ENCODE data around the gene NAP1L1. TPM values are rescaled to one million over a fixed set of nuclear protein-coding genes. Genes with fewer than 3 reads are reported as not detected.

Gene NAP1L1
- total RNA-seq, 1 donor from 2014 or later: 429 TPM

DNA sequence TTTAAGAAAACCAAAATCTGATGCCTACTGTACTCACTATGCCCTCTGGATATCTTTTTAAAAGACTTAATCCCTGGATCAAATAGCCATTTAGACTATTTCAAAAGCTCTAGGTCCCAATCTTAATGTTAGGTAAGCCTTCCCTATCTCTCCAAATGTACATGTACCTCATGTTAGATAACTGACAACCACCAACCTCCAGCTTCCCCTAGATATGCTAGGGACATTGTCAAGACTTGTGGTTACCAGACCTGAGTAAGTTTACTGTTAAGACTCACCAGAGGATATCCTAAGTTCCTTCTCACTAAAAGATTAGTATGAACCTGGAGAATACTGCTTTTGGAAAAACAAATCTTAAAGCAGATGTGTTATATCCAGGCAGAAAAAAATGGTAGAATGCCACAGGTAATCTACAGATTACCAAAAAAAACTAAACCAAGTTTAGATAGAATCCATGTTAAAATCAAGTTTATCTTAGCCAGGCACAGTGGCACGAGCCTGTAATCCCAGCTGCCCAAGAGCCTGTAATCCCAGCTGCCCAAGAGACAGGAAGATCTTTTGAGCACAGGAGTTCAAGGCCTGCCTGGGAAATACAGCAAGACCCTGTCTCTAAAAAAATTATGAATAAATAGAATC lies 9.7 kb downstream of the NAP1L1 start:
- DNase-seq (no peak), ATAC-seq (no peak)
- Histone ChIP-seq H3K4me1 (peaks cover 17% of the 10 kb centered on the region), H3K4me3 (no peak overlapping the region), H3K9me3 (peaks cover 10% of the 10 kb centered on the region), H3K27me3 (ENCODE audit: low read depth) (no peaks in the 10 kb centered on the region), H3K36me3 (peaks cover 15% of the 10 kb centered on the region), H3K27ac (no peak overlapping the region)
- TF ChIP-seq CTCF (IDR thresholded peaks at IDR 0.05): no peak
- intact Hi-C loops (cut with DNase I): no loop called here

GRCh38 chr12:76073561-76073960 lies 10.9 kb downstream of the NAP1L1 start:
- DNase-seq (no peak), ATAC-seq (no peak)
- H3K4me3 ChIP-seq: no peak overlapping the region
- H3K36me3 ChIP-seq: peaks cover 16% of the 10 kb centered on the region
- no peaks in the 10 kb centered on the region for H3K27me3 ChIP-seq (ENCODE audit: low read depth)
- TF ChIP-seq CTCF (IDR thresholded peaks at IDR 0.05): no peak
- peaks cover 17% of the 10 kb centered on the region for H3K4me1 ChIP-seq
- H3K9me3 ChIP-seq: peaks cover 3% of the 10 kb centered on the region
- intact Hi-C loops (cut with DNase I): no loop called here
- no peak overlapping the region for H3K27ac ChIP-seq

GRCh38 chr12:76072568-76072967 lies 11.9 kb downstream of the NAP1L1 start:
- intact Hi-C loops (cut with DNase I): no loop called here
- Histone ChIP-seq H3K4me1 (peaks cover 17% of the 10 kb centered on the region), H3K36me3 (peaks cover 16% of the 10 kb centered on the region), H3K4me3 (no peak overlapping the region), H3K27ac (no peak overlapping the region), H3K9me3 (no peaks in the 10 kb centered on the region), H3K27me3 (ENCODE audit: low read depth) (no peaks in the 10 kb centered on the region)
- no peak for ATAC-seq
- no peak for TF ChIP-seq CTCF (IDR thresholded peaks at IDR 0.05)
- DNase-seq: no peak

GRCh38 chr12:76069339-76069738 lies 15.1 kb downstream of the NAP1L1 start:
- ATAC-seq: no peak
- DNase-seq: no peak
- peaks cover 35% of the 10 kb centered on the region for H3K36me3 ChIP-seq
- peaks cover 14% of the 10 kb centered on the region for H3K9me3 ChIP-seq
- TF ChIP-seq CTCF (IDR thresholded peaks at IDR 0.05): no peak
- intact Hi-C loops (cut with DNase I): no loop called here
- H3K27ac ChIP-seq: no peak overlapping the region
- H3K27me3 ChIP-seq (ENCODE audit: low read depth): no peaks in the 10 kb centered on the region
- no peaks in the 10 kb centered on the region for H3K4me1 ChIP-seq
- H3K4me3 ChIP-seq: no peak overlapping the region

GRCh38 chr12:76065917-76066316 lies 18.6 kb downstream of the NAP1L1 start:
- H3K27me3 ChIP-seq (ENCODE audit: low read depth): no peaks in the 10 kb centered on the region
- no peak overlapping the region for H3K4me3 ChIP-seq
- peaks cover 16% of the 10 kb centered on the region for H3K9me3 ChIP-seq
- peaks cover 60% of the 10 kb centered on the region for H3K36me3 ChIP-seq
- no peak for TF ChIP-seq CTCF (IDR thresholded peaks at IDR 0.05)
- no peaks in the 10 kb centered on the region for H3K4me1 ChIP-seq
- DNase-seq (no peak), ATAC-seq (no peak)
- no peak overlapping the region for H3K27ac ChIP-seq
- intact Hi-C loops (cut with DNase I): no loop called here

All from lower lobe of right lung (tissue), 2 donors.